Liver (tissue), 3 donors: ENCODE measurements around the gene TM9SF4.

ENCODE experiments used
- GABPA ChIP-seq, 2 donors: IDR thresholded peaks in 1 of 2; conservative IDR thresholded peaks in 1 of 2; 2 replicates each; pipeline ENCODE4 v1.6.1; 2016; ENCODE audit warnings: antibody characterized with exemption in 2 of 2, mild to moderate bottlenecking in 1 of 2, moderate library complexity in 1 of 2
- HNF4G ChIP-seq: IDR thresholded peaks from 2 replicates; pipeline ENCODE4 v1.6.1; 2016; ENCODE audit warnings: antibody characterized with exemption
- JUND ChIP-seq, 2 donors: IDR thresholded peaks; 2 replicates each; pipeline ENCODE4 v1.6.1; 2016; ENCODE audit warnings: antibody characterized with exemption in 2 of 2
- RAD21 ChIP-seq, 2 donors: IDR thresholded peaks; 2 replicates each; pipeline ENCODE4 v1.6.1; 2016; ENCODE audit warnings: antibody characterized with exemption in 2 of 2, mild to moderate bottlenecking in 2 of 2
- RXRA ChIP-seq, 2 donors: IDR thresholded peaks; 2 replicates each; pipeline ENCODE4 v1.6.1; 2017 to 2018; ENCODE audit warnings: antibody characterized with exemption in 2 of 2, mild to moderate bottlenecking in 1 of 2
- TAF1 ChIP-seq: conservative IDR thresholded peaks from 2 replicates; pipeline ENCODE4 v1.6.1; 2016; ENCODE audit warnings: antibody characterized with exemption, mild to moderate bottlenecking
- TF ChIP-seq, protein P1 (sequence below): fragments of 150-350 bp; IDR thresholded peaks from 2 replicates; pipeline ENCODE4 v1.5.1; 2017; ENCODE audit warnings: improper control_type of control experiment, low read depth, low read length; ENCODE audit not compliant: missing input control
- TF ChIP-seq, protein P2 (sequence below): IDR thresholded peaks from 2 replicates; pipeline ENCODE4 v1.6.1; 2016; ENCODE audit warnings: antibody characterized with exemption
- TF ChIP-seq, protein P3 (sequence below): IDR thresholded peaks from 2 replicates; pipeline ENCODE4 v1.6.1; 2016; ENCODE audit warnings: antibody characterized with exemption
- donor health status: healthy.
- donor health status: healthy.

DNA sequence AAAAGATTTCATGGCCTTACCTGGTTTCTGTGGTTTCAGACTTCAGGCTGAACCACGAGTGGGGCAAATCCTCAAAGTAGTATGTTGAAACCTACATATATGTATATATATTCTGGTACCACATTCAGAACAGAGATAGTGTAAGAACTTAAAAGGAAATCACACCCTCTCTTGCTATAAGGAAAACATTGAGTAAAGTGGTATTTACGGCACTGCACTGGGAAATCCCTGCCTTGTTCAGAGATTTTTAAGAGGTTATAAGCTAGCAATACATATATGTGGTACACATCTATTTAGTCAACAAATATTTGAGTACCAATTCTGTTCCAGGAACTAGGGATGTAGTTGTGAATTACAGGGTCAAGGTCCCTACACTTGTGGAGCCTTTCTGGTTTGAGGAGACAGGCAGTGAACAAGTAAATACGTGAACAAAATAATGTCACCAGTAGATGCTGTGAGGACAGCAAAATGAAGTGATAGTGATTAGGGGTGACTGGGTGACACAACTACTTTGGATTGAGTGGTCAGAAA is 1.7 kb downstream of the TM9SF4 start:
- TF ChIP-seq, protein P1, sequence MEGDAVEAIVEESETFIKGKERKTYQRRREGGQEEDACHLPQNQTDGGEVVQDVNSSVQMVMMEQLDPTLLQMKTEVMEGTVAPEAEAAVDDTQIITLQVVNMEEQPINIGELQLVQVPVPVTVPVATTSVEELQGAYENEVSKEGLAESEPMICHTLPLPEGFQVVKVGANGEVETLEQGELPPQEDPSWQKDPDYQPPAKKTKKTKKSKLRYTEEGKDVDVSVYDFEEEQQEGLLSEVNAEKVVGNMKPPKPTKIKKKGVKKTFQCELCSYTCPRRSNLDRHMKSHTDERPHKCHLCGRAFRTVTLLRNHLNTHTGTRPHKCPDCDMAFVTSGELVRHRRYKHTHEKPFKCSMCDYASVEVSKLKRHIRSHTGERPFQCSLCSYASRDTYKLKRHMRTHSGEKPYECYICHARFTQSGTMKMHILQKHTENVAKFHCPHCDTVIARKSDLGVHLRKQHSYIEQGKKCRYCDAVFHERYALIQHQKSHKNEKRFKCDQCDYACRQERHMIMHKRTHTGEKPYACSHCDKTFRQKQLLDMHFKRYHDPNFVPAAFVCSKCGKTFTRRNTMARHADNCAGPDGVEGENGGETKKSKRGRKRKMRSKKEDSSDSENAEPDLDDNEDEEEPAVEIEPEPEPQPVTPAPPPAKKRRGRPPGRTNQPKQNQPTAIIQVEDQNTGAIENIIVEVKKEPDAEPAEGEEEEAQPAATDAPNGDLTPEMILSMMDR = no peak
- TF ChIP-seq GABPA (IDR thresholded peaks at IDR 0.05 in 1 of 2, conservative IDR thresholded peaks at IDR 0.05 in 1 of 2) (no peak), JUND (IDR thresholded peaks at IDR 0.05) (peak in 1 of 2 donors; percentile 14), RAD21 (IDR thresholded peaks at IDR 0.05) (no peak), RXRA (IDR thresholded peaks at IDR 0.05) (no peak), HNF4G (no peak), TAF1 (no peak)
- TF ChIP-seq, protein P2, sequence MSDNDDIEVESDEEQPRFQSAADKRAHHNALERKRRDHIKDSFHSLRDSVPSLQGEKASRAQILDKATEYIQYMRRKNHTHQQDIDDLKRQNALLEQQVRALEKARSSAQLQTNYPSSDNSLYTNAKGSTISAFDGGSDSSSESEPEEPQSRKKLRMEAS = no peak
- TF ChIP-seq, protein P3, sequence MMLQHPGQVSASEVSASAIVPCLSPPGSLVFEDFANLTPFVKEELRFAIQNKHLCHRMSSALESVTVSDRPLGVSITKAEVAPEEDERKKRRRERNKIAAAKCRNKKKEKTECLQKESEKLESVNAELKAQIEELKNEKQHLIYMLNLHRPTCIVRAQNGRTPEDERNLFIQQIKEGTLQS = no peak
